ENCODE data around the gene GEMIN7.

The GEMIN7 gene

DNA sequence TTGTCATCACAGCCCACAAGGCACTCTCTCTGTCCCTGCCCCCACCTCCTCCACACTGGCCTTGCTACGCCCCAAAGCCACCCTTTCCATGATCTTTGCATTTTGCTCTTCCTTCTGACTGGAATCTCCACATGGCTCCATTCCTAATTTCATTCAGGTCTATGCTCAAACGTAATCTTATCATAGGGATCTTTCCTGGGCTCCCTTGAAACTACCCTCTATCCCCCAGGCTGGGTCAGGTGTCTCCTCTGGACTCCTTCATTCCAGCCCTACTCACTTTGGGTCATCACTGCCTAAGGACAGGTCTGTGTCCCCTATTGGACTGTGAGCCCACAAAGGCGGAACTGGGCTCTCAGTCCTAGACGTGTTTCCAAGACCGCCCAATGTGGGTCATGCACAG, 3.1 kb downstream of the GEMIN7 start:
- DNase-seq (ENCODE audit: insufficient read length, low spot score), result no peak
- FAIRE-seq, result no peak

DNA sequence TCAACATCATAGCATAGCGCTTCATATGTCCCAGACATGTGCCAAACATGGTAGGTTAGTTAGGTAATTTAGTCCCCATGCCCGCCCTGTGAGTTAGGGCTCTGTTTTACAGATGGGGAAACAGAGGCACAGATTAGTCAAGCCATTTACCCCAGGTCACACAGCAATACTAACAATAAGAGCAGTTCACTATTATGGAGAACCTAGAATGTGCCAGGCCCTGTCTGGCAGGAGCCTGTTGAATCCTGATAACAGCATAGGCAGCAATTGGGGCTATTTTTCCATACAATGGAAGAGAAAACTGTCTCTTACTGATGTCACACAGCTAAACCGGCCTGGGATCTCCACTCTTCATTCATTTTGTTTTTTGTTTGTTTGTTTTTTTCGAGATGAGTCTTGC, 7.4 kb downstream of the GEMIN7 start:
- no peak for DNase-seq (ENCODE audit: insufficient read length, low spot score)
- no peak for FAIRE-seq

DNA sequence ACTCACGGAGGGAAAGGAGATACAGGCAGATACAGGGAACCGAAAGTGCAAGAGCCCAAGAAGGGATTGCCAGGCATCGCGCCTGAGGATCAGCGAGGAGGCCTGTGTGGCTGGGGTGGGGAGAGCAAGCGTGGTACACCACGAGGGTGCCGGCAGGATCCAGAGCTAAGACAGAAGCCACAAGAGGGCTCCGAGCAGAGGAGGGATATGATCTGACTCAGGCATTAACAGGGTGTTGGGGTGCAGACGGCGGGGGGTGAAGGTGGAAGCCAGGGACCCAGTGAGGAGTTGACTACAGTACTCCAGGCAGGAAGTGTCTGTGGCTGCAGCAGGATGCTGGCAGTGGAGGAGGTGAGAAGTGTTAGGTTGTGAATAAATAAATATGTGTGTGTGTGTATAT, 8.5 kb downstream of the GEMIN7 start:
- FAIRE-seq (no peak), DNase-seq (ENCODE audit: insufficient read length, low spot score) (no peak)

DNA sequence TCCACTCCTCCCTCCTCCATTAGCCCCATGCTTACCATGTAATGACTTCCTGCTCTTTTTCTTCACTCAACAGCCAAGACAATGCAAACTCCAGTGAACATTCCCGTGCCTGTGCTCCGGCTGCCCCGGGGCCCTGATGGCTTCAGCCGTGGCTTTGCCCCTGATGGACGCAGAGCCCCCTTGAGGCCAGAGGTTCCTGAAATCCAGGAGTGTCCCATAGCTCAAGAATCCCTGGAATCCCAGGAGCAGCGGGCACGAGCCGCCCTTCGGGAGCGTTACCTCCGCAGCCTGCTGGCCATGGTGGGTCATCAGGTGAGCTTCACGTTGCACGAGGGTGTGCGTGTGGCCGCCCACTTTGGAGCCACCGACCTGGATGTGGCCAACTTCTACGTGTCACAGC, 11.0 kb downstream of the GEMIN7 start:
- no peak for DNase-seq (ENCODE audit: insufficient read length, low spot score)
- FAIRE-seq, result no peak

DNA sequence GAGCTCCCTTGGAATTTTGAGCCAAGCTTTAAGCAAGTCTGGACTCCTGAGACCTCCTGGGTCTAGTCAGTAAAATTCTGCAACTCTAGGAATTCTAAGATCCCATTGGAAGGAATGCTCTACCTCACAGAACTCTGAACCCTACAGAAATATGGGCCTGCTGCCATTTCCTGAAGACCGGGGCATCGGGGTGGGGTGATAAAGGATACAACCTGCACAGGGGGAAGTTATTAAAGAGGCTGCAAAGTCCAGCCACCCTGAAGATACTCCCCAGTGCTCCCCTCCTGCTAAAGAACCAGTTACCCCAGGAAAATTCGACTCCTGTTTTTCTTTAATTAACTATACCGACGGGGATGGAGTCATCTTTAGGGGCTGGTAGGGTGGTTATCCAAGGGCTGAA, 11.5 kb downstream of the GEMIN7 start:
- DNase-seq (ENCODE audit: insufficient read length, low spot score) (no peak), FAIRE-seq (no peak)

DNA sequence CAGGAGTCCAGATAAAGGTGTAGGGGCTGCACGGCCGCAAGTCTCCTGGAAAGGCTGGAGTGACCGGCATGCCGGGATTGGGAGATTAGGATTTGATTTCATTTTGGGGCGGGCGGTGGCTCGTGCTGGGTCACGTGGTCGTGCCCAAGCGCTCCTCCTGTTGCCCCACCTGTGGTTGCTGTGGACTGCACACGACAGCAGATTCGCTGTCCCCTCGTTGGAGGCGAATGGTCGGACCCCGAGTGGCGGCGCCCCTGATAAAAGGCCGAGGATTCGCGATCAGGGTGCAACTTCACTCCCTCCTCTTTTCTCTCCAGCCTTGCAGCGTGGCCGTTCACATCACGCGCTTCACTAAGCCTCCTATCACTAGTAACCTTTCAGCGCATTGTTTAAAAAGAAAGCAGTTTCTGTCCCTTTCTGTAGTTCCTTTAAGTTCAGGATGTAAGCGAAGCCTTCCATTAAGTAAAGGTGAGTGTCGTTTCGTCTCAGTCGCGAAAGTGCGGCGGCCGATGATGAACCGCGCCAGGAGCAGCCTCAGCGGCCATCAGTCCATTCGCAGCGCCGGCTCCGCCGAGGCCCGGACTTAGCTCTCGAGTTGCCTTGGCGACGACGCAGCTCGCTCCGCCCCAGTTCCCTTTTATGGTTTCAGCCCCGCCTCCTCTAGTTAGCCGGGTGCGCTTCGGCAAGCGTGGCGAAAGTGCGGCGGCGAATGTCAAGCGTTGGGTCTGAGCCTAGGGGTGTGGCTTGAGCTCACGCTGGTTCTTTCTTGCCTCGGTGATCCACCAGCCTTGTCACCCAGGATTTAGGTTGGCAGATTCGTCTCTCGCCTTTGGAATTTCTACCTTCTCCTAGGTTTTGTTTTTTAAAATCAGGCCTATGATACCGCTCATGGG, 12.2 kb downstream of the GEMIN7 start:
- FAIRE-seq (peak; percentile 95), DNase-seq (ENCODE audit: insufficient read length, low spot score) (peak; percentile 96)

DNA sequence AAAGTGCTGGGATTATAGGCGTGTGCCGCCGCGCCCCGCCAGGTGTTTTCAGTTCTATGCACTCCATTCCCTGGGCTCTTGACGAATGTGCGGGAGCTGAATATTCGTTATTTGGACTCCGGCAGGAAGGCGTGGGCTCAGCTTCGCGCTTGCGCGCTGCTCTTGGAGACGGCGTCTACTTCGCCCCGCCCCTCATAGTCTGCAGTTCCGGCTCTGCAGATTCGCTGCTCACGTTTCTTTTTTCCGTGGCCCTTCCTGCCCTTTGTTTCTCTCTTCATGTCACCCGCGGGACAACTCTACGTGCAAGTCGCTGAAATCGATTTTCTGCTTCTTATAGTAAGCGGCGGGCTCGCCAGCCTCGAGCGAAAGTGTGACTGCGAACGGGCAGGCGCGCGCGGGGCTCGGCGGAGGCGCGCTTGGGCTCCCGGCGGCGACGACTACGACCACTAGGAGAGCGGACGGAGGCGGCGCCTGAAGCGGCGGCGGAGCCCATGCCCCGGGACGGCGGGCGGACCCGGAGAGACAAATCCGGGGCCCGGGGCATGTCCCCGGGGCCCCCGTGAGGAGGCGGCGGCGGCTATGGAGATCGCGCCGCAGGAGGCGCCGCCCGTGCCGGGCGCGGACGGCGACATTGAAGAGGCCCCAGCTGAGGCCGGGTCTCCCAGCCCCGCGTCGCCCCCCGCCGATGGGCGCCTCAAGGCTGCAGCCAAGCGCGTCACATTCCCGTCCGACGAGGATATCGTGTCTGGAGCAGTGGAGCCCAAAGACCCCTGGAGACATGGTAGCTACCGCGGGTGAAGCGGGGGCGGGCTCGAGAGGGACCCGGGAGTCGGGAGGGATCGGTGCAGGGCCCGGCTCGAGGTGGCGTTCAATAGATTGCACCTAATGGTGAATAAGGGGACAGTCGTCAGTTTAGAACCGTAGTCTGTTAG, 14.0 kb downstream of the GEMIN7 start, which contains the start of gene PPP1R37:
Gene PPP1R37, plus strand, starts transcription at position 433 of the 932 bp plus-strand sequence. Its CDS starts 147 bp downstream, at position 580.
- DNase-seq (ENCODE audit: insufficient read length, low spot score) (peak; percentile 96), FAIRE-seq (peak; percentile 91)

DNA sequence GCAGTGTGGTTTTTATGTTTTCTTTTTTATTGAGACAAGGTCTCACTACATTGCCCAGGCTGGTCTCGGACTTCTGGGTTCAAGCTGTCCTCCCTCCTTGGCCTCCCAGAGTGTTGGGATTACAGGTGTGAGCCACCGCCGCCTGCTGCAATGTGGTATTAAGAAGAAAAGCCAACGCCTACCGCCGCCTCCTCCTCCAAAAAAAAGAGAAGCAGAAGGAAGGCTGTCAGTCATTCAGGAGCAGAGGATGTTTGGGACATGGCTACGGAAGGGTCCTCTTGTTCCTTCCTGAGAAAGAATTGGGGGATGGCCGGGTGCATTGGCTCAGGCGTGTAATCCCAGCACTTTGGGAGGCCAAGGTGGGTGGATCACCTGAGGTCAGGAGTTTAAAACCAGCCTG, 15.1 kb downstream of the GEMIN7 start:
- no peak for DNase-seq (ENCODE audit: insufficient read length, low spot score)
- no peak for FAIRE-seq

DNA sequence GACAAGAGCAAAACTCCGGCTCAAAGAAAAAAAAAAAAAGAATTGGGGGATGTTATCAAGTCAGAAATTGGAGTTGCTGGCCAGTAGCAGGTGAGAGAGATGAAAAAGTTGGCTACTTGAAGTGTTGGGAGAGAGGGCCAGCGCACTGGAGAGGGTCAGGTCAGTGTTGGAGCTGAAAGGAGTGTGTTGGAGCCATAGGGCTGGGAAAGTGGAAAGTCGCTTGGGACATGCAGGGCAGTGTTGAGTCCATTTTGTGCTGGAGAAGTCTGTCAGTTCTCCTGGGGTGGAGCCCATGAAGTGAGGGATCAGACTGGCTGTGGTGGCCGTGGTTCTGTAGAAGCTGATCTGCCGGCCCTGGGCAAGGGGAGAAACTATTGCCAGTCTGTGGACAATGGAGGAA, 15.6 kb downstream of the GEMIN7 start:
- no peak for FAIRE-seq
- DNase-seq (ENCODE audit: insufficient read length, low spot score), result no peak

DNA sequence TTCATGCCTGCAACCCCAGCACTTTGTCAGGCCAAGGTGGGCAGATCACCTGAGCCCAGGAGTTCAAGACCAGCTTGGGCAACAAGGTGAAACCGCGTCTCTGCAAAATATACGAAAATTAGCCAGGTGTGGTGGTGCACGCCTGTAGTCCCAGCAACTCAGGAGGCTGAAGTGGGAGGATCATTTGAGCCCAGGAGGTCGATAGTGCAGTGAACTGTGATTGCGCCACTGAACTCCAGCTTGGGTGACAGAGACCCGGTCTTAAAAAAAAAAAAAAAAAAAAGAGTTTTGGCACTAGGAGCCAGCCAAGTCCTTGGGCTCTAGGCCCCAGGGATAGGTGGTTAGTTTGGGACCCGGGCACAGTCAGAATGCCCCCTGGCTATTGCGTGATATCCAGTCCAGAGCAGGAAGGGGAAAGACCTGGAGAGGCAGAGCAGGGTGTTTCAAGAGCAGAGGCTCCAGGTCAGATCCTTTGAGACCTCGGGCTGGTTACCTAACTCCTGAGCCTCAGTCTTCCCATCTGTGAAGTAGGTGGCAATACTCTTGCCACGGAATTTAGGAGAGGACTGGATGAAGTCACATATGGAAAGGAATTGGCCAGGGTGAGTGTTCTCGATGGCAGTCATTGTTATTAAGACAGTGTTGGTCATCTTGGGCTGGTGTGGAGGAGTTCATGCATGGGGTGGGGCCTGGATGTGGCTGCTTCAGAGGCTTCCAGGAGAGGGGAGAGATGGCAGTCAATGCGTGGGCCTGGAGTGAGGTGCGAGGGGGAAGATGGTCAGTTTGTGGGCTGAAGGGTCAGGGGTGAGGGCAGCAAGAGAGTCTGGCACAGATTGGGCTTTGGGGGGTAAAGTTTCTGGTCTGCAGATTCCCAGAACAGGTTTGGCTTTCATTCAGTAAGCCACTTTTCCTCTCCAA, 16.7 kb downstream of the GEMIN7 start:
- FAIRE-seq (no peak), DNase-seq (ENCODE audit: insufficient read length, low spot score) (no peak)

DNA sequence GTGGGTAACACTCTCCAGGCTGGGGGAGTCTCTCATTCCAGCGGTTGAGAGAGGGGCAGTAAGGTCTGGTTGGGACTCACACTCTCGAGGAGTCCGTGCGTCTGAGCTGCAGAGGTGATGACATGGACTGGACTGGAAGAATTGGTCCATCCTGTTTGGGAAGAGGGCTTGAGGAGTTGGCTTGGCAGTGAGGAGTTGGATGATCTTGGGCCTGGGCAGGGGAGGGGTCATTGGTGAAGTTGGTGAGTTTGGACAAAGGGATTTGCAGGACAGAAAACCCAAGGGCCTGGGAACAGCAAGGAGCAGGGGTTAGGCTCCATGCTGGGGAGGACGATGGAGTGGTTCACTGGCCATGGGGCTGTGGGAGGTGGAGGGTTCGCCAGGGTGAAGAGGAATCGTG, 17.6 kb downstream of the GEMIN7 start:
- DNase-seq (ENCODE audit: insufficient read length, low spot score) (no peak), FAIRE-seq (no peak)

DNA sequence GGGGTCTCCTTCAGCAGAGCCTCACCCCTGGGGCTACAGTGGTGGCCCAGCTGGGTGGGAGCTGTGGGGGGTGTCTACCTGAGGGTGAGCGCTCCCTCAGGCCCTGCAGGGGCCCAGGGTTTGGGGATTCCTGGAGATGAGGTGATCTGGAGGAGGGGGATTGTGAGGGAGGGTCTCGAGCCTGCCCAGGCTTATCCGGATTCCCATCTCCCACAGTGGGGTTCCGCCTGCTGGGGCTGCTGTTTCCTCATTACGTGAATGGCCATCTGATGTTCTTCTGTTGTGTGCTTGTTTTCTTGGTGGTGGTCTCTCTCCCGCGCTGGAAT, 18.4 kb downstream of the GEMIN7 start:
- FAIRE-seq (no peak), DNase-seq (ENCODE audit: insufficient read length, low spot score) (no peak)

DNA sequence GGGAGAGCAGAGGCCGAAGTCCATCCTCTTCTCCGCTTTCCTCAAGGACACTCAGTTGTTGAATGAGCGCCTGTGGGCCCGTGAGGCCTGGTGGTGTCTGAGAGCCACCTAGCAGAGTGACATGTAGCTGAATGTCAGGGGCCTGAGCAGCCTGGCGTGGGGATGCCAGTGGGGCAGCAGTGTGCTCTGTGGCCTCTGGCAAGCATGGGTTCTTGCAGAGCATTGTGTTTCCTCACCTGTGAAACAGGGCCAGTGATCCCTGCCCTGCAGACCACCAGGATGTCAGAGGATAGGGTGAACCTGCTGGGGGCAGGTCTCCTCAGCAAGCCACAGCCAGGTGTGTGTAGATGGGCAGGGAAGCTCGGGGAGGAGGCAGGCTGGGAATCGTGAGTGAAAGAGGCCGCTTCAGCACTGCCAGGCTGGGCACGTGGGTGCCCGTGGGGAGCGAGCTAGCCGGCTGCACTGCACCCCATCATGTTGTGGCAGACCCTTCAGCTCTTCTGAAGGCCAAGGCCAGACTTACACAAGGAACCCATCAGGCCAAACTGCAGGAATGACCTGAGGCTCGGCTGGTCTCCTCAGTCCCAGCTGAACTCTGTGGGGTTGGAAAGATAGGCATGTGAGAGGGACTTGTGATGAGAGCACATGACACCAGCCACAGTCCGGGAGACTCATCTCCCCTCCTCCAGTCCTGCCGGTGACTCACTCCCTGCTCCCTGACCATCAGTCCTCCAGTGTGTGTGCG, 18.9 kb downstream of the GEMIN7 start:
- DNase-seq (ENCODE audit: insufficient read length, low spot score), result peak; percentile 94
- FAIRE-seq, result peak; percentile 95

DNA sequence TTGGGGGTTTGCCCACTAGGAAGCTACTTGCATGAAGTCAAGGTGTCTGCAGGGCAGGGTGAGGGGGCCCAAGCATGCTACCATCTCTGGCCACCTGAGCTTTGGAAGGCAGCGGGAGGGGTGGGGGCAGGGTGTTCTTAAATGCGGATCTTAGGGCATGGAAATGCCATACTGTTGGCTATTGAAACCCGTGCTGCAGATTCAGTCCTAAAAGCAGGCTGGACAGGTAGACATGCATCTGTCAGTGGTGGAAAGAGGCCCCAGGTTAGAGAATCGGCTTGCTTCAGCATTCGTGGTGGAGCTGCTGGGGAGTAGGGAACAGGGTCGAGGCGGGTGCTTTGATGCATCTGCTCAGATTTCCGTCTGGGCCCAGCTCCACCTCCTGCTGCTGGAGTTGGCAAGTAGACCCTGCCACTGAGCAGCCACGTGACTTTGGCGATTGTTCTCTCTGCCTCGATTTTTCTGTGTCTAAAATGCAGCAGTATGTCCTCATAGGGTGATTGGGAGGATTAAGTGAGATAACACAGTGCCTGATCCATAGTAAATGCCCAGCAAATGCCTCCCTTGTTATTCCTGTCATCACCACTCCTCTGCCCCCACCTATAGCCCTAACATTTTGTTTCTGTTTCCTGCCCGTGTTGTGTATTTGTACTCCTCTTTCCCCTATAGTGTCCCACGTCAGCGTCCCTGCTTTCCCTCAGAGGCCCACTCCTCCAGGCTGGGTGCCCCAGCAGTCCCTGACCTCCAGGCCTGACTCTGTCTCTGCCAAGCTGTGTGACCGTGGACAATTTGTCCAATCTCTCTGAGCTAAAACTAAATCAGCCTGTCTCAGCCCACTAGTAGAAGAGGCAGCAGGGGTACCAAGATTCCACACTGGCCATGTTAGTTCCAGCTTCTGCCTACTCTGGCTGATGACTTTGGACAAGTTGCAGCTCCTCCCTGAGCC, 19.7 kb downstream of the GEMIN7 start:
- no peak for DNase-seq (ENCODE audit: insufficient read length, low spot score)
- FAIRE-seq, result no peak

DNA sequence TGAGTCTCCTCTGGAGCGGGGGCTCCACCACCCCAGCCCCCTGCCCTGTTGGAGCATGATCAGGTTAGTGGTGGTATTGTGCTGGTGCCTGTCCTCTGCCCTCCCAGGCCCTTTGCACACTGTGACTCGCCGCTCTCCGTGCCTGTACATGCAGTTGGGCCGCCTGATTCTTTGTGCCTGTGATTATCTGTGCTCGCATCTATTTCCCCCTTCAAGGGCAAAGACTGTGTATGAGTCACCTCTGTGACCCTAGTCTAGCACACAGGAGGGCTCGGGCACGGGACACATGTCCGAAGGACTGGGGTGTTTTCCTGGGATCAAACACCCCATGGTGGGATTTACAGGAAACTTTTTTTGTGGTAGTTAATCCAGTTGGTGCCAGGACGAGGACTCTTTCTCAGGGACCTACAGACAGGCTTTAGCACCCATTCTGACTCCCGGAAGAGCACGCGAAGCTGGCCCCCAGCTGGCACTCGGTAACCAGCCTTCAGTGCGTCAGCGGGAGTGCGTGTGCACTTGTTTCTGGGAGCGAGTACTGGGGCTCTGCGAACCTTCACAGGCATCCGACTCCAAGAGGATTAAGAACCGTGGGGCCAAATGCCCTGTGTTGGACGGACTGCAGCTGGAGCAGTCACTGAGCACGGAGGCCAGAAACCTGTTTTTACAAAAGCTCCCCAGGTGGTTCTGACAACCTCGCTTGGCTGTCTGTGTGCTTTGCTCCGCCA, 20.6 kb downstream of the GEMIN7 start:
- FAIRE-seq (no peak), DNase-seq (ENCODE audit: insufficient read length, low spot score) (no peak)

DNA sequence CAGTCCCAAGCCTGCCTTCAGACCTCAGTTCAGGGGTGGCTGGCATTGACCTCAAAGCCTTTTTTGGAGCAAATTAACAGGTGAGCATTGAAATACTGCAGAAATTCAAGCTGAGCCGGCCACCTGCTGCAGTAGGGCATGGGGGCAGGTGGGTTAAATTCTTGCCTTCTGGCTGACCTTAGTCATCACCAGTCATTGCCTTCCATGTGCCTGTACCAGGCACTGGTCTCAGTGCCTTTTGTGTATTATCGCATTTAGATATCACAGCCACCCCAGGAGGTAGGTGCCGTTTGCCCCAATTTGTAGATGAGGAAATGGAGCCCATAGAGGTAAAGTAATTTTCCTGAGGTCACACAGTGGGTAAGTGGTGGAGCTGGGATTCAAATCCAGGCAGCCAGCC, 21.1 kb downstream of the GEMIN7 start:
- DNase-seq (ENCODE audit: insufficient read length, low spot score), result no peak
- FAIRE-seq, result no peak

DNA sequence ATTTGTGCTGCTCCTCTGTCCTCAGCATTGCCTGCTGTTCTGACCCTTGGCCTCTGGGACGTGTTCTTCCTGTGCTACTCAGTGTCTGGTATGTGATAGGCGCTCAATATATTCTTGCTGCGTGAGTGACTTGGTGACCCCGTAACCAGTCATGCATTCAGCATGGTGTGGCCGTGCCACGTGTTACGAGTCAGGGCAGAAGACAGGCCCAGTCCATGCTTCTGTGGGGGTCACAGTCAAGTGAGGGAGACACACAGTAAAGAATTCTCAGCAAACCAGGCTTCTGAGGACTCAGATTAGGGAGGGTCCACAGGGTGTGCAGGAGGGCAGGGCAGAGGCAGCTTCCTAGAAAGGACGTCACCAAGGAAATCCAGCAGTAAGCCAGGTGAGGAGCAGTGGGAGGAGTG, 21.8 kb downstream of the GEMIN7 start:
- FAIRE-seq (peak; percentile 49), DNase-seq (ENCODE audit: insufficient read length, low spot score) (no peak)

DNA sequence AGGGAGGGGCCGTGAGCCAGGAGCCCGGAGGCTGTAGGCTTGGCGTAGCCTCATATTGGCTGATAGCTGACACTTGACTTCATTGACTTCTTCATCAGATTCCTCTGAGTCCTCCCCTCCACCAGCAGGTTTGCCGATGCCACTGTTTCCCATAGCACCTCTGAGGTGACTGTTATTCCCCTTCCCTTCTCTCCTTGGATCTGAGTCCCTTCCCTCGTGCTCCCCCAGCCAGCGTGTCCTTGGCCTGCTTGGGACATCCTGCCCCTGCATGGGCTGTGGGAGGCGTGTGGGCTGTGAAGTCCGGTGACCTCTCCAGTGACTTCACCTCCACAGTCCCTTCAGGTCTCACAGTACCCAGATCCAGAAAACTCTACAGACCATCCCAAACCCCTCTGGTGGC, 22.7 kb downstream of the GEMIN7 start:
- no peak for DNase-seq (ENCODE audit: insufficient read length, low spot score)
- FAIRE-seq, result no peak
